ENCODE measurements around the gene DIPK1C. TPM values are rescaled to one million over a fixed set of nuclear protein-coding genes. Genes with fewer than 3 reads are reported as not detected.

The DIPK1C gene
- total and polyA plus RNA-seq, 2 experiments from 2014 or later: 0.07 TPM; not detected in 1

- TF ChIP-seq STAT1 (IDR thresholded peaks at IDR 0.05; ENCODE audit: unreplicated experiment): no peak
- TF ChIP-seq CREB1 (CRISPR knock-in tag; IDR thresholded peaks at IDR 0.05; ENCODE audit: low read depth): no peak
- no peak for TF ChIP-seq JUNB (IDR thresholded peaks at IDR 0.05; ENCODE audit: unreplicated experiment)
Measured at GRCh38 chr18:74445585-74445984, 11.5 kb downstream of the DIPK1C start (continued).

GRCh38 chr18:74444104-74444503, 13.0 kb downstream of the DIPK1C start:
- Histone ChIP-seq H3K27ac (ENCODE audit: low read depth) (no peak overlapping the region), H3K27me3 (ENCODE audit: insufficient read depth) (no peaks in the 10 kb centered on the region), H3K79me2 (replicated peaks; ENCODE audit: insufficient read depth) (no peaks in the 10 kb centered on the region), H3K4me1 (ENCODE audit: insufficient read depth) (no peaks in the 10 kb centered on the region), H3F3A (replicated peaks; ENCODE audit: low read depth) (no peaks in the 10 kb centered on the region), H3K9me2 (ENCODE audit: insufficient read depth) (no peaks in the 10 kb centered on the region), H2AFZ (no peak overlapping the region), H3K4me2 (no peak overlapping the region), H3K4me3 (no peak overlapping the region), H4K20me1 (replicated peaks; ENCODE audit: insufficient read depth) (no peaks in the 10 kb centered on the region), H3K36me3 (ENCODE audit: insufficient read depth) (no peaks in the 10 kb centered on the region)
- Mint-ChIP-seq H3K9me3 (no peaks in the 10 kb centered on the region), H3K36me3 (ENCODE audit: low read depth) (no peaks in the 10 kb centered on the region), H3K4me1 (peaks cover 3% of the 10 kb centered on the region; the same call in 2 of the 3 replicates), H3K27ac (no peak overlapping the region), H3K27me3 (ENCODE audit: insufficient read depth, low read depth, poor library complexity) (peaks cover 14% of the 10 kb centered on the region), H3K4me3 (no peak overlapping the region)
- DNase-seq (ENCODE audit: low spot score) (no peak), ATAC-seq (no peak)
- TF ChIP-seq ETS1 (IDR thresholded peaks at IDR 0.05): no peak

- no peak overlapping the region for H3K27ac Mint-ChIP-seq
- H3K4me3 Mint-ChIP-seq: no peak overlapping the region
- Histone ChIP-seq H3K27ac (ENCODE audit: low read depth) (no peak overlapping the region), H3K4me2 (no peak overlapping the region), H4K20me1 (replicated peaks; ENCODE audit: insufficient read depth) (no peaks in the 10 kb centered on the region), H3K9me2 (ENCODE audit: insufficient read depth) (no peaks in the 10 kb centered on the region), H3F3A (replicated peaks; ENCODE audit: low read depth) (no peaks in the 10 kb centered on the region), H2AFZ (no peak overlapping the region), H3K27me3 (ENCODE audit: insufficient read depth) (no peaks in the 10 kb centered on the region), H3K79me2 (replicated peaks; ENCODE audit: insufficient read depth) (no peaks in the 10 kb centered on the region), H3K4me1 (ENCODE audit: insufficient read depth) (no peaks in the 10 kb centered on the region), H3K4me3 (no peak overlapping the region), H3K36me3 (ENCODE audit: insufficient read depth) (no peaks in the 10 kb centered on the region; the same call in 1 of the 2 replicates)
- H3K27me3 Mint-ChIP-seq (ENCODE audit: insufficient read depth, low read depth, poor library complexity): peaks cover 6% of the 10 kb centered on the region
- DNase-seq (ENCODE audit: low spot score) (no peak), ATAC-seq (no peak)
- peaks cover 16% of the 10 kb centered on the region for H3K4me1 Mint-ChIP-seq
- no peaks in the 10 kb centered on the region for H3K36me3 Mint-ChIP-seq (ENCODE audit: low read depth)
- H3K9me3 Mint-ChIP-seq: no peaks in the 10 kb centered on the region
- TF ChIP-seq CTCF (conservative IDR thresholded peaks at IDR 0.05; ENCODE audit: low read depth in 2 of 2) (no peak), EZH2 (IDR thresholded peaks at IDR 0.05; ENCODE audit: low read depth, unreplicated experiment) (no peak), POLR2AphosphoS5 (IDR thresholded peaks at IDR 0.05; ENCODE audit: low read depth) (no peak), STAT1 (IDR thresholded peaks at IDR 0.05; ENCODE audit: unreplicated experiment) (no peak), REST (IDR thresholded peaks at IDR 0.05; ENCODE audit: unreplicated experiment) (no peak), ZNF331 (CRISPR knock-in tag; IDR thresholded peaks at IDR 0.05; ENCODE audit: low read depth) (no peak)
Measured at GRCh38 chr18:74440808-74441427, 16.2 kb downstream of the DIPK1C start.
